HG02642 (cell line): Measurements from ENCODE around the gene ABHD2.

ENCODE experiments used
- ATAC-seq: cut with Tn5 transposase; IDR thresholded peaks from one replicate; pipeline ENCODE4 v1.9.1; 2021; ENCODE audit warnings: mild to moderate bottlenecking; ENCODE audit not compliant: unreplicated experiment, poor library complexity

ABHD2 gene

GRCh38 chr15:89095556-89095955, 7.3 kb downstream of the ABHD2 start:
- no peak for ATAC-seq

GRCh38 chr15:89096664-89097063, 8.4 kb downstream of the ABHD2 start:
- ATAC-seq = no peak

- ATAC-seq = no peak
These were observed 9.1 kb downstream of the ABHD2 start for GRCh38 chr15:89097313-89097712.

GRCh38 chr15:89098281-89098680, 10.0 kb downstream of the ABHD2 start:
- no peak for ATAC-seq

- no peak for ATAC-seq
These were observed 11.7 kb downstream of the ABHD2 start for GRCh38 chr15:89099968-89100367.

GRCh38 chr15:89101302-89102193, 13.3 kb downstream of the ABHD2 start:
- ATAC-seq = no peak

- no peak for ATAC-seq
These were observed 15.4 kb downstream of the ABHD2 start for GRCh38 chr15:89103481-89104171.

GRCh38 chr15:89104172-89104564, 15.9 kb downstream of the ABHD2 start:
- no peak for ATAC-seq

GRCh38 chr15:89105147-89105546, 16.9 kb downstream of the ABHD2 start:
- no peak for ATAC-seq

GRCh38 chr15:89106200-89106599, 17.9 kb downstream of the ABHD2 start:
- ATAC-seq = no peak

GRCh38 chr15:89107984-89108383, 19.7 kb downstream of the ABHD2 start:
- no peak for ATAC-seq

GRCh38 chr15:89108835-89109234, 20.6 kb downstream of the ABHD2 start:
- no peak for ATAC-seq

GRCh38 chr15:89109238-89109637, 21.0 kb downstream of the ABHD2 start:
- ATAC-seq = no peak

- ATAC-seq = no peak
These were observed 21.8 kb downstream of the ABHD2 start for GRCh38 chr15:89110060-89110459.

- no peak for ATAC-seq
These were observed 23.1 kb downstream of the ABHD2 start for GRCh38 chr15:89111352-89111751.

GRCh38 chr15:89111961-89112340, 23.7 kb downstream of the ABHD2 start:
- no peak for ATAC-seq

GRCh38 chr15:89112341-89112971, 24.2 kb downstream of the ABHD2 start:
- peak; percentile 67 for ATAC-seq

GRCh38 chr15:89113296-89114024, 25.2 kb downstream of the ABHD2 start:
- ATAC-seq = no peak

- no peak for ATAC-seq
These were observed 26.7 kb downstream of the ABHD2 start for GRCh38 chr15:89114990-89115389.

GRCh38 chr15:89115547-89115946, 27.3 kb downstream of the ABHD2 start:
- ATAC-seq = no peak

GRCh38 chr15:89116404-89116803, 28.1 kb downstream of the ABHD2 start:
- no peak for ATAC-seq
